Fibroblast of skin of abdomen (primary cell): ENCODE results near the gene ABCC8.
A peak's percentile ranks its signal among the peaks of the same experiment; 100 is the strongest.

Experiments
- DNase-seq: peaks from one replicate; pipeline ENCODE4 v3.0.0-alpha.2; 2013

ABCC8 gene

GRCh38 chr11:17350455-17351171 is 126.0 kb downstream of the ABCC8 start:
- DNase-seq, result no peak

- DNase-seq, result no peak
Observed at GRCh38 chr11:17347676-17348075, 129.0 kb downstream of the ABCC8 start.

GRCh38 chr11:17343907-17344306 is 132.7 kb downstream of the ABCC8 start:
- peak; percentile 85 for DNase-seq

GRCh38 chr11:17343257-17343656 is 133.4 kb downstream of the ABCC8 start:
- DNase-seq, result no peak
